HG03066 (cell line): ENCODE data around the gene P2RX4.
"Not testable (repeated sequence)": the region's sequence is repeated elsewhere in the genome, so short reads cannot be mapped to it uniquely, and the experiment has no call there.

ENCODE experiments used
- ATAC-seq: cut with Tn5 transposase; IDR thresholded peaks from one replicate; pipeline ENCODE4 v1.9.1; 2021; ENCODE audit warnings: low read depth; ENCODE audit not compliant: unreplicated experiment

The P2RX4 gene

DNA sequence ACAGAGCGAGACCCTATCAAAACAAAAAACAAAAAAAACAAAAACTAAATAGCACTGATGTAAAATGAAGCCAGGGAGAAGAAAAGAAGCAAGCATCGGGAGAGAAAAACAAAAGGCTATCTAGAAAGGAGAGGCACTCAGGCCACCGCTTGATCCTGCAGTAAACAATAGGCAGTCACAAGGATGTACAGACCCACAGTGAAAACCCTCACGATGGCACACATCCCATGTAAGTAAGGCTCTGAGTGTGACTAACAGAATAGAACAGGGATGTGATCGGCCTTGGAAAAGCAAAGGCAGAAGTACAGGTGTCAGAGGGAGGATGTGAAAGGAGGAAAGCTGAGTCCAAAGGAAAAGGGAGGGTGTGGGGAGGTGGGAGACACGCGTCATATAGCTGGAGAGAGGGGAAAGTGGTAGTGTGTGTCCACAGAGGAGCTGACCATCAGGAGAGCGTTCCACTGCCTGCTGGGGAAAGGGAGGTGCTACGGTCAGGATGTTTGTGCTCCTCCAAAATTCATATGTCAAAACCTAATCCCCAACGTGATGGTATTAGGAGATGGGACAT lies 55.1 kb downstream of the P2RX4 start:
- no peak for ATAC-seq

DNA sequence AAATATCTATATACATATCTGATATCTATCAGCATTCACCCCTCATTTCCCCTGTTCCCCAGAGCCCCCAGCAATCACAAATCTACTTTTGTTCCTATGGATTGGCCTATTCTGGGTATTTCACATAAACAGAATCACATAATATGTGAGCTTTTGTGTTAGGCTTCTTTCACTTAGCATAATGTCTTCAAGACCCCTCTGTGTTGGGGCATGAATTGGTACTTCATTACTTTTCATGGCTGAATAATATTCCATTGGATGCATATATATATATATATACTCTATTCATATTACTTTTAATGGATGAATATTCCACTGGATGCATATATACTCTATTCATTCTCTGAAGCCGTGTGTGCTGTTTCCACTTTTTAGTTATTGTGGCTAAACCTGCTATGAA lies 57.9 kb downstream of the P2RX4 start:
- no peak for ATAC-seq

DNA sequence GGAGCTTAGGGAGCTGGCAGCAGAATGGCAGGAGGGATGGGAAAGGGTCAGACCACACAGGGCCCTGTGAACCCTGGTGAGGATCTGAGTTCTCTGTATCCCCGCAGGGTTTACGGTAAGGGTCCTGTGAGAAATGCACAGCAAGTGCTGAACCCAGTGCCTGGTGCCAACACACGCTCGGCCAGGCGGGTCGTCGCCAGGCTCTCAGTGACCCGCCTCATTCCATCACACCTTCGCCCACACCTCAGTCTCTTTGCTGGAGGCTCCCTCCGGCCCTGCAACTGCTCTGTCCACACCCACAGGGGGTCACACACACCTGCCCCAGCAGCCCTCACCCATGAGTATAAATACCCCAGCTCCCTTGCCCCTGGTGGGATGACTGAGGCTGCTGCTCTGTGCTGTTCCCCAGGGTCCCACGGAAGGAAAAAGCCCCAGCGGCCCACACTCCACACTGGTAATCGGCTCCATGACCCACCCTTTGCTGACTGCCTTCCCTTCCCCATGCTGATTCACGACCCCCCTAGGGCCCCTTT lies 63.5 kb downstream of the P2RX4 start:
- ATAC-seq: no peak

DNA sequence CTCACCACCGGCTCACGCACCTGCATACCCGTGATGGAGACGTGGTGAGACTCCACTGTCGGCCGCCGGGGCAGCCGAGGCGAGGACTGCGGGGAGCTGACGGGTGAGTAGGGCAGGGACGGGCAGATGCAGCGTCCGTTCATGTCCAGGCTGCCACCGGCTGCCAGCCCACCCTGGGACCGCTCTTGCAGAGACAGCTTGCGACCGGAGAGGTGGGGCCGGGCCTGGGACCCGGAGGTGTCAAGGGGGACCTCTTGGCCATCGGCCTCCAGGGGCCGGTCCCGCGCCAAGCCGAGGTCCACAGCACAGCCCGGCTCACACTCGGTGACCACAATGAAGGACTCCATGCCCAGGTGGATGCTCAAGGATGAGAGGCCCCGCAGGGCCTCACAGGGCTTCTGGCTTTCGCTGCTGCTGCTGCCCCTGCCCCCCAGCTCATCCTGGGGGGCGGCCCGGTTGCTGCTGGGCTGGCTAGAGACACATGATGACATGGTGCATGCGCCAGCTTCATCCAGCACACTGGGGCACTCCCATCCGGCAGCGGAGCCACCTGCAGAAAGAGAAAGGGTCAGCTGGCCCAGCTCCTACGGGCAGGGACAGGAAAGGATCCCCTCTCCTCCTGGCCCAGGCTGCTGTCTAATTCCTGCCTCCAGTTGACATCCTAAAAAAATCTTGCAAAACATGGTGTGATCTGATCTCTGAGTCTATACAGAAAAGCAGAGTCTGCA lies 64.3 kb downstream of the P2RX4 start:
- no peak for ATAC-seq

DNA sequence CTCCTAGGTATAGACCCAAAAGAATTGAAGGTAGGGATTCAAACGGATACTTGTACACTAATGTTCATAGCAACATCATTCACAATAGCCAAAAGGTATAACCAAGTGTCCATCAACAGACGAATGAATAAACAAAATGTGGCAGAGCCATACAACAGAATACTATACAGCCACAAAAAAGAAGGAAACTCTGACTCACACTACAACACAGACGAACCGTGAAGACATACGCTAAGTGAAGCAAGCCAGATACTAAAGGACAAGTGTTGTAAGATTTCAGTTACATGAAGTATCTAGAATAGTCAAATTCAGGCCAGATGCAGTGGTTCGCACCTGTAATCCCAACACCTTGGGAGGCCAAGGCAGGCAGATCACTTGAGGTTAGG lies 67.4 kb downstream of the P2RX4 start:
- no peak for ATAC-seq

DNA sequence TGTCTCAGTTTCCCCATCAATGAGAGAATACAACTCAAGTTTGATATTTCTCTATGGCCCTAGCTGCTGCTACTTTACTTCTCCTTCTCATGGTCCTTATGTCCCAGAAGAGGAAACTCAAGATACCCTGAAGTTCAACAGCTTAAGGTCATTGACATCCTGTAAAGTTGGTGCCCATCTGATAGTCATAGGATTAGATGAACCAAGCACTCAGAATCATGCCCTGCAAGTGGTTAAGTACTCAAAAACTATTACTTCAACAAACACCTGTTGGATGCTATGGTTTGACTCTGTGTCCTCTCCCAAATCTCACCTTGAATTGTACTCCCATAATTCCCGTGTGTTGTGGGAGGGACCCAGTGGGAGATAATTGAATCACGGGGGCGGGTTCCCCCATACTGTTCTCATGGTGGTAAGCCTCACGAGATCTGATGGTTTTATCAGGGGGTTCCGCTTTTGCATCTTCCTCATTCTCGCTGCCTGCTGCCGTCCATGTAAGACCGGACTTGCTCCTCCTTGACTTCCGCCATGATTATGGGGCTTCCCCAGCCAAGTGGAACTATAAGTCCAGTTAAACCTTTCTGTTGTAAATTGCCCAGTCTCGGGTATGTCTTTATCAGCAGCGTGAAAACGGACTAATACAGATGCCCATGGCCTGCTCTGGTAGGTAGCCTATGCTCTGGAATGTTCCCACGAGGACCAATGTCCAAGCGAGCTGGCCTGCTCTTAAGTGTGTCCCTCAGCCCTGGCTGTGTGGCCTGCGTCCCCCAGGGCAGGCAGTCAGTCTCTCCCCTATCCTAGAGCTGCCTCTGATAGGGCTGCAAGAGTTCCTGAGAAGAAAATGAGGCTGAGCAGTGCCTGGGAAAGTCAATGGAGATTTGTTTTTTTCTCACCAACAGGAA lies 68.5 kb downstream of the P2RX4 start:
- ATAC-seq: no peak

DNA sequence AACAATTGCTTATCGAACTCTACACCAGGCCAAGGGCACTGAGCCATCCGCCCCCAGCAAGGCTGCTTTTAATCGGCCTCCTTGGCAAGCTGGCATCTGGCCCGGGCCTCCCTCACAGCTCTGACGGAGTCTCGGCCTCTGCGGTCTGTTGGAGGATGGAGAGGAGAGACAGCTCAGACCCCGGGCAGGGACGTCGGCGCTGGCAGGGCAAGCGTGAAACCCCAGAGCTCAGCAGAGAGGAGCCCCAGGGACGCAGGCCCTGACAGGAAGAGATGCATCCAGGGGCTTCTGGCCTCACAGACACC lies 69.1 kb downstream of the P2RX4 start:
- ATAC-seq: no peak

DNA sequence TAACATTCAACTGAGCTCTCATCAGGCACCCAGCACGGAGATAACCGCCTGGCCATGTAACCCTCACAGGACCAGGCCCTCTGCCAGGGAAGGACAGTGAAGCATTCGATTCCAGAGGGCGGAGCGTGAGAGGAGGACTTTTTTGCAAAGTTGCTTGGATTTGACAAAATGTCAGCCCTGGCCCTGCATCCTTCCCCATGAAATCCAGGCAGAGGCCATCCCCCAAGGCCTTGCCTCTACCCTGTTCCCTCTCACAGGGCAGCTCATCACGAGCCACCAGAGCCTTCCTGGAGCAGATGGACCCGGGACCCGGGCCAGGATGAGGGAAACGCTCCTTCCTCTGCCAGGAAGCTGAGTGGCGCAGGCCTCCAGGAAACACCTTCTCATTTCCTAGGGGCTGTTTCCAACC lies 69.6 kb downstream of the P2RX4 start:
- no peak for ATAC-seq

DNA sequence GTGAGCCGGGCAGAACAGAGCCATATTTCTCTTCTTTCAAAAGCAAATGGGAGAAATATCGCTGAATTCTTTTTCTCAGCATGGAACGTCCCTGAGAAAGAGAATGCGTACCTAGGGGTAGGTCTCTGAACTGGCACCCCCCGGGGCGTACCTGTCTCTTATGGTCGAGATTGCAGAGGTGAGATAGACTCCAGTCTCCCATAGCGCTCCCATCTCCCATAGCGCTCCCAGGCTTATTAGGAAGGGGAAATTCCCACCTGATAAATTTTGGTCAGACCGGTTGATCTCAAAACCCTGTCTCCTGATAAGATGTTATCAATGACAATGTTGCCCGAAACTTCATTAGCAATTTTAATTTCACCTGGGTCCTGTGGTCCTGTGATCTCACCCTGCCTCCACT lies 70.6 kb downstream of the P2RX4 start:
- not testable (repeated sequence) for ATAC-seq

DNA sequence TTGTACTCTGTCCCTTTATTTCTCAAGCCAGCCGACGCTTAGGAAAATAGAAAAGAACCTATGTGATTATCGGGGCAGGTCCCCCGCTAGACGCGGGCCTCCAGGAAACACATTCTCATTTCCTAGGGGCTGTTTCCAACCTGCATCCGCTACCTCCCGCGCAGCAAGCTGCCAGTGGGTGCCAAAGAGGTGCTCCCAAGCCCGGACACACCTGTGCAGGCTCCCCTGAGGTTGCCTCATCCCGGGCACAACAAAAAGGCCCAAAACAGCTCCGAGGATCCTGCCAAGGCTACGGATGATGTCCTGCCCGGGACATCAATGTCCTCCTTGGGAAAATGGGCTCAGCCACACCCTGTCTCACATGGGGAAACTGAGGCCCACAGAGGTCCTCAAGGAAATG lies 71.2 kb downstream of the P2RX4 start:
- not testable (repeated sequence) for ATAC-seq

DNA sequence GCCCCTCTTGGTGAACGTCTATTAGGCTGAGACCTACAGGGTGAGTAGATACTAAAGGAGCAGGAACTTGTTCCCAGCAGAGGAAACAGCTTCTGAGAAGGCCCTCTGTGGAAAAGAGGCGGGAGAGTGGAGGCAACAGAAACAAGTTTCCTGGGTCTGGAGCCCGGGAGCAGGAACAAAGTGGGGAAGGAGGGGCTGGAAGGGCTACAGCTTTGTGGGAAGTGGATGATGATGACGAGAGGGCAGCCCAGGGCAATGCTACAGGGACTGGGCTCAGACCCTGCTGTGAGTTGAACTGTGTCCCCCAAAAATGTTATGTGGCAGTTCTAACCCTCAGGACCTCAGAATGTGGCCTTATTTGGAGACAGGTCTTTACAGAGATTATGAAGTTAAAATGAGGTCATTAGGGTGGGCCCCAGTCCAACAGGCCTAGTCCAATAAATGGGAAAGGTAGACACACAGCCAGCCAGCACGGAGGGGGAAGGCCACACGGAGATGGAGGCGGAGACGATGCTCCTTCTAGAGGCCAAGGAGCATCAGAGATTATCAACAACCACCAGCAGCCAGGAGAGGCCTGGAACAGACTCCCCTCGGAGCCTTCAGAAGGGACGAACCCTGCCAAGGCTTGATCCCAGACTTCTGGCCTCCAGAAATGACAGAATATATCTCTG lies 72.3 kb downstream of the P2RX4 start:
- ATAC-seq: no peak

DNA sequence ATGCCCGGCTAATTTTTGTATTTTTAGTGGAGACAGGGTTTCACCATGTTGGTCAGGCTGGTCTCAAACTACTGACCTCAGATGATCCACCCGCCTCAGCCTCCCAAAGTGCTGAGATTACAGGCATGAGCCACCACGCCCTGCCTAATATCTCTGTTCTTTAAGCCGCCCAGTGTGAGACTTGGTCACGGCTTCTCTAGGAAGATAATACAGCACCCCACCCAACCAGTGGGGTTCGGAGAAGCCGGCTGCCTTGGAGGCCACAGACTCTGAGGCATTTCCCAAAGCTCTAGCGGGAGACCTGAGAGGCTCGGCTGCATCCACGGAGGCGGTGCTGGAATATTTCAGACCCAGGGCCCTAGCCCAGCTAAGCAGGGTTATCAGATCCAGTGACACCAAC lies 73.0 kb downstream of the P2RX4 start:
- ATAC-seq: not testable (repeated sequence)

DNA sequence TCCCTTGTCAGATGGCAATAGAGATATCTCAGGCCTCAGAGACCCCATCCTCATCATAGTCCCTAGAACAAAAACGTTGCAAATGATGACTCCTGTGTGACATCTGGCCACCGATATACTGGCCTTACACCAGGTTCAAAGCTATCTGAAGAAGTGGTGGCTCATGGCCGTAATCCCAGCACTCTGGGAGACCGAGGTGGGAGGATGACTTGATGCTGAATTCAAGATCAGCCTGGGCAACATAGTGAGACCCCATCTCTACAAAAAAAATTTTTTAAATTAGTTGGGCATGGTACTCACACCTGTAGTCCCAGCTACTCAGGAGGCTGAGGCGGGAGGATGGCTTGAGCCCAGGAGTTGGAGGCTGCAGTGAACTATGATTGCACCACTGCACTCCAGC lies 73.5 kb downstream of the P2RX4 start:
- ATAC-seq: no peak
